Fibroblast of lung (primary cell): ENCODE results near the gene FRS3.

Source experiments
- EZH2 ChIP-seq: IDR thresholded peaks from 2 replicates; pipeline ENCODE4 v1.5.1; 2012; ENCODE audit warnings: low read length, control low read depth, mild to moderate bottlenecking; ENCODE audit errors: missing control alignments
- TF ChIP-seq, protein P1 (sequence below), 2 donors: IDR thresholded peaks in 1 of 2; conservative IDR thresholded peaks in 1 of 2; 1 replicate in 1 of 2; 2 replicates in 1 of 2; pipeline ENCODE4 v1.5.1; 2011 to 2012; ENCODE audit warnings: low read length in 2 of 2, control low read depth in 1 of 2, inconsistent platforms in 1 of 2, low read depth in 1 of 2, mild to moderate bottlenecking in 1 of 2

- TF ChIP-seq, protein P1, sequence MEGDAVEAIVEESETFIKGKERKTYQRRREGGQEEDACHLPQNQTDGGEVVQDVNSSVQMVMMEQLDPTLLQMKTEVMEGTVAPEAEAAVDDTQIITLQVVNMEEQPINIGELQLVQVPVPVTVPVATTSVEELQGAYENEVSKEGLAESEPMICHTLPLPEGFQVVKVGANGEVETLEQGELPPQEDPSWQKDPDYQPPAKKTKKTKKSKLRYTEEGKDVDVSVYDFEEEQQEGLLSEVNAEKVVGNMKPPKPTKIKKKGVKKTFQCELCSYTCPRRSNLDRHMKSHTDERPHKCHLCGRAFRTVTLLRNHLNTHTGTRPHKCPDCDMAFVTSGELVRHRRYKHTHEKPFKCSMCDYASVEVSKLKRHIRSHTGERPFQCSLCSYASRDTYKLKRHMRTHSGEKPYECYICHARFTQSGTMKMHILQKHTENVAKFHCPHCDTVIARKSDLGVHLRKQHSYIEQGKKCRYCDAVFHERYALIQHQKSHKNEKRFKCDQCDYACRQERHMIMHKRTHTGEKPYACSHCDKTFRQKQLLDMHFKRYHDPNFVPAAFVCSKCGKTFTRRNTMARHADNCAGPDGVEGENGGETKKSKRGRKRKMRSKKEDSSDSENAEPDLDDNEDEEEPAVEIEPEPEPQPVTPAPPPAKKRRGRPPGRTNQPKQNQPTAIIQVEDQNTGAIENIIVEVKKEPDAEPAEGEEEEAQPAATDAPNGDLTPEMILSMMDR (conservative IDR thresholded peaks at IDR 0.05 in 1 of 2, IDR thresholded peaks at IDR 0.05 in 1 of 2; ENCODE audit: low read depth in 1 of 2, low read length in 2 of 2), result no peak
- TF ChIP-seq EZH2, result no peak
These were observed 21.1 kb downstream of the FRS3 start for GRCh38 chr6:41758641-41759035.
